ENCODE data around the gene PTPRM. TPM values are rescaled to one million over a fixed set of nuclear protein-coding genes. Genes with fewer than 3 reads are reported as not detected.

PTPRM gene
- total and polyA plus RNA-seq, 9 donors = 61.7 to 91.5 (median 66.4) TPM

DNA sequence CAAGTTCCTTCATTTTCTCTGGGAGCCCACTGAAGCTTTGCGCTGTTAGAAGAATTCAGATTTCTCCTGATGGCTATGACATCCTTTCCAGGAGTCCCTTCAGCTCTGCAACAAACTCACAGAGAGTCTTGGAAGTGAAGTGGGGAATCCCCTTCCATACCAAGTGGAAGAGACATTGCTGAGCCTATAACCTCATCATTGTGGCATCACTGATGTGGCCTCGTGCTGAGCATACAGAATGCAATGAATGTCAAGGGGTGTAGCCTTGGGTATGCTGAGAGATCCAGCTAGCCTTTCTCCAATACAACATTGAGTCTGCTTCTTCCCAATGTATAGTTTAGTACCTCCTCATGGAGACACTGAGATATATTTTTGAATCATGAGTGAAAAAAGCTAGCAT is 731.1 kb downstream of the PTPRM start:
- no peaks in the 10 kb centered on the region for H3K36me3 ChIP-seq (ENCODE audit: control insufficient read depth, insufficient read depth, low read length)
- H3K27me3 ChIP-seq (ENCODE audit: control insufficient read depth, insufficient read depth, low read length) = no peaks in the 10 kb centered on the region
- no peak overlapping the region for H3K4me3 ChIP-seq (ENCODE audit: low read length)
- no peaks in the 10 kb centered on the region for H3K9me3 ChIP-seq (replicated peaks; ENCODE audit: control insufficient read depth, low read depth, low read length)
- DNase-seq = no peak
- no CpG with 5 or more reads among the region's 2 CpGs for WGBS (ENCODE audit: insufficient coverage)
- H3K4me1 ChIP-seq (ENCODE audit: control insufficient read depth, insufficient read depth, low read length) = no peaks in the 10 kb centered on the region
- no peak overlapping the region for H3K27ac ChIP-seq (ENCODE audit: low read length)

DNA sequence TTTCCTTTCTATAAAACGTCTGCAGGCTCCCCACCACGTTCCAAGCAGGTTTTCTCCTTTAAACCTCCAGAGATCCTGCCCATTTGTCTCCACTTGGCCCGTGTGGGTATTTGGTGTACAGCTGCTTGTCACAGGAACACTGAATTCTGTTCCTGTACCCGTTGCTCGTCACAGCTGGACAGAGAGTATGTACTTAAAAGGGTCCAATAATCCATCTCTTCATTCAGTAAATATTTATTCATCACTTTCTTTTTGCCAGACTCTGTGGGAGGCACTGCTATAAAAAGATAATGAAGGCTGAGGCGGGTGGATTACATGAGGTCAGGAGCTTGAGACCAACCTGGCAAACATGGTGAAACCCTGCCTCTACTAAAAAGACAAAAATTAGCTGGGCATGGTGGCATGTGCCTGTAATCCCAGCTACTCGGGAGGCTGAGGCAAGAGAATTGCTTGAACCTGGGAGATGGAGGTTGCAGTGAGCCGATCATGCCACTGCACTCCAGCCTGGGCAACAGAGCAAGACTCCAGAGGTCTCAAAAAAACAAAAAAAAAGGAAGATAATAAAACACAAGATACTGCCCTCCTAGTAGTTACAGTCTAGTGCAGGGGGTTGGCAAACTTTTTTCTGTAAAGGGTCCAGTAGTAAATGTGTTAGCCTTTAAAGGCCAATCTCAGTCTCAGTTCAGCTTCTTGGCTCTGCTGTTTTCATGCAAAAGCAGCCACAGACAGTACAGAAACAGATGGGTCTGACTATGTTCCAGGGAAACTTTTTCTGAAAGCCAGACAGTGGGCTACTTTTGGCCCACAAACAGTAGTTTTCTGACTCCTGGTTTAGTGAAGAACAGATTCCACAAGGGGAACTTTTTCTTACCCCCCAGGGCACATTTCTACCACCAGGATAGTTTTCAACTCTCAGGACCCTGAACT is 732.2 kb downstream of the PTPRM start:
- Histone ChIP-seq H3K27me3 (ENCODE audit: control insufficient read depth, insufficient read depth, low read length) (no peaks in the 10 kb centered on the region), H3K4me3 (ENCODE audit: low read length) (no peak overlapping the region), H3K4me1 (ENCODE audit: control insufficient read depth, insufficient read depth, low read length) (no peaks in the 10 kb centered on the region), H3K9me3 (replicated peaks; ENCODE audit: control insufficient read depth, low read depth, low read length) (no peaks in the 10 kb centered on the region), H3K27ac (ENCODE audit: low read length) (no peak overlapping the region), H3K36me3 (ENCODE audit: control insufficient read depth, insufficient read depth, low read length) (no peaks in the 10 kb centered on the region)
- 64% methylated on average over 2 of the region's 8 CpGs for WGBS (ENCODE audit: insufficient coverage)
- DNase-seq = peak; percentile 56

DNA sequence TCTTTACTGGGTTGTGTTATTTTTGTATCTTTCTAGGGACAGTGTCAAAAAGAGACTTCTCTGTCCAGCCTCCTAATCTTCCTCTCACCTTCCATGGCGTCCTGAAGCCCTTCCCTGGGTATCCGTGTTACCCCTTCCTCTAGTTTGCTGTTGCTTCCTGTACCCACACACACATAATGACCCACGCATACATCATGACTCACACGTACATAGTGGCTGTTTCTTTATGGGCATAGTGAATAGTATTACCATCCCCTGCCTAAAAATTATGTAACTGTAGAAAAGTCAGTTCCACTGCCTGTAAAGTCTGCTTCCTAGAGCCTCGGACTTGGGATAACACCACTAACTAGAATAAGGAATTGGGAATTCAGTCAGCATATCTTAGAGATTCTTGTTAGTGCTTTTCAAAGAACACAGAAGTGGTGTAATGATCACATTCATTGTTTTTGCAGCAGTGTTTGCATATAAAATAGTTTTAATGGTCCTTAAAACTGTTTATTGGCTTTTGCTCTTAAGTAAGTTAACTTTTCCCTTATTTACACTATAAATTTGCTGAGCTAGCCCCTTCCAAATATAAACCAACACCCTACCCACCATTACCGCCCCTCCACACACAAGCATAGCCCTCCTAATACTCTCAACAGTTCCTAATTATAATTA is 733.8 kb downstream of the PTPRM start:
- WGBS (ENCODE audit: insufficient coverage) = 80% methylated on average over 3 of the region's 6 CpGs
- no peak for DNase-seq
- no peak overlapping the region for H3K4me3 ChIP-seq (ENCODE audit: low read length)

DNA sequence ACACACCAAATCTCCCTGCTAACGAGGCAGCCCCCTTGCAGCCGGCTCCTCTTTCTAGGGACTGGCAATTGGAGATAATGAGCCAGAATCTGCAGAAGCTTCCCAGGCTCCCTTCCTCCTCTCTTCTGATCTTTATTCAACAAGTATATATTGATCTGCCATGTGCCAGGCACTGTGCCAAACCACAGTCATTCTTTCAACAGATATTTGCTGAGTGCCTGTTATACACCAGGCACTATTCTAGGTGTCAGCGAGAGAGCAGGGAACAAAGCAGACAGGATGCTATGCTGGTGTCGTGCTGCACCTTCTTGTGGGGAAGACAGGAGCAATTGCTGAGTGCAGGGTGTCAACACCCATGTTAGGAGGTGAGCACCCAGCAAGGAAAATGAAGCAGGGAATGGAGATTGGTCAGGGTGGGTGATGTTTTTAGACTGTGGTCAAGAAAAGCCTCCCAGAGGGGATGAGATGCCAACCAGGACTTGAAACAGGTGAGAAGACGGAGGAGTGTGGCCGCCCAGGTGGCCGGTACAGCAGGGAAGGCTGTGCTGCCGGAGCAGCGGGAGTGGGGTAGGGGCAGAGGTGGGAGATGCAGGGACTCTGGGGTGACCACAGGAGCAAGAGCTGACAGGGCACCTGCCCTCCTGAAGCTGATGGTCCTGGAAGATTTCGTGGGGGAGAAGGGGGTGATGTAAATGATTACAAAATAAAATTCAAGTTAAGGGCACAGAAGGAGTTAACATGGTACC is 734.5 kb downstream of the PTPRM start:
- Histone ChIP-seq H3K4me1 (ENCODE audit: control insufficient read depth, insufficient read depth, low read length) (no peaks in the 10 kb centered on the region), H3K27ac (ENCODE audit: low read length) (no peak overlapping the region), H3K27me3 (ENCODE audit: control insufficient read depth, insufficient read depth, low read length) (no peaks in the 10 kb centered on the region), H3K4me3 (ENCODE audit: low read length) (no peak overlapping the region), H3K9me3 (replicated peaks; ENCODE audit: control insufficient read depth, low read depth, low read length) (no peaks in the 10 kb centered on the region), H3K36me3 (ENCODE audit: control insufficient read depth, insufficient read depth, low read length) (no peaks in the 10 kb centered on the region)
- DNase-seq = no peak
- WGBS (ENCODE audit: insufficient coverage) = 74% methylated on average over 10 of the region's 10 CpGs

More for the DNA sequence above, 733.8 kb downstream of the PTPRM start:
- H3K27me3 ChIP-seq (ENCODE audit: control insufficient read depth, insufficient read depth, low read length) = no peaks in the 10 kb centered on the region
- no peaks in the 10 kb centered on the region for H3K4me1 ChIP-seq (ENCODE audit: control insufficient read depth, insufficient read depth, low read length)
- no peaks in the 10 kb centered on the region for H3K36me3 ChIP-seq (ENCODE audit: control insufficient read depth, insufficient read depth, low read length)
- no peaks in the 10 kb centered on the region for H3K9me3 ChIP-seq (replicated peaks; ENCODE audit: control insufficient read depth, low read depth, low read length)
- H3K27ac ChIP-seq (ENCODE audit: low read length) = no peak overlapping the region

DNA sequence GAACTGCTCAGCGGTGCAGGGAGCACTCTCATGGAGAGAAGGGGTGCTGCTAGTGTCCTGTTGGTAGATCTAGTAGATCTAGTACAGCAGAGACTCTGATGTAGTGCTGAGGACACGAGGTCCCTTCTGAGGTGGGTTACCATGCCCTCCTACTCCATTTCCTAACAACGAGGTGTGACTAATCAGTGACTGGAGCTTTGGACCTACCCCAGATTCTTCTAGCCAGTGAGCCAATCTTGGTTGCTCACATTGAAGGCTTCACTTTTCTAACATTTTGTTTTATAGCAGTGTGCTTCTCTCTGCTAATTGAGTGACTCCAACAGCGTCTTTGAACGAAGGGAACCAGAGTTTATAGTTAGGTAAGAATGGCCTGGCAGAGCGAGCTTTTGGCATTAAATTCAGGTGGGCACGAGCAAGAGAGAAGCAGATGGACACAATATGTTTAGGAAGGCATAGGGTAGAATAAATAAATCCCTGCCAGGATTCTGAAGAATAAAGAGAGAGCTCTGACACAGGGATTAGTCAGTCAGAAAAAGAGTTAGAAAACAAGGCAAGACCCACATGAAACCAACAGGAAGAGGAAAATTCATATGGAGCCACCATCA is 736.1 kb downstream of the PTPRM start:
- no peaks in the 10 kb centered on the region for H3K4me1 ChIP-seq (ENCODE audit: control insufficient read depth, insufficient read depth, low read length)
- no peaks in the 10 kb centered on the region for H3K36me3 ChIP-seq (ENCODE audit: control insufficient read depth, insufficient read depth, low read length)
- no peaks in the 10 kb centered on the region for H3K27me3 ChIP-seq (ENCODE audit: control insufficient read depth, insufficient read depth, low read length)
- H3K9me3 ChIP-seq (replicated peaks; ENCODE audit: control insufficient read depth, low read depth, low read length) = no peaks in the 10 kb centered on the region
- no peak overlapping the region for H3K4me3 ChIP-seq (ENCODE audit: low read length)
- H3K27ac ChIP-seq (ENCODE audit: low read length) = no peak overlapping the region
- 91% methylated on average over 7 of the region's 7 CpGs for WGBS (ENCODE audit: insufficient coverage)
- DNase-seq = no peak

DNA sequence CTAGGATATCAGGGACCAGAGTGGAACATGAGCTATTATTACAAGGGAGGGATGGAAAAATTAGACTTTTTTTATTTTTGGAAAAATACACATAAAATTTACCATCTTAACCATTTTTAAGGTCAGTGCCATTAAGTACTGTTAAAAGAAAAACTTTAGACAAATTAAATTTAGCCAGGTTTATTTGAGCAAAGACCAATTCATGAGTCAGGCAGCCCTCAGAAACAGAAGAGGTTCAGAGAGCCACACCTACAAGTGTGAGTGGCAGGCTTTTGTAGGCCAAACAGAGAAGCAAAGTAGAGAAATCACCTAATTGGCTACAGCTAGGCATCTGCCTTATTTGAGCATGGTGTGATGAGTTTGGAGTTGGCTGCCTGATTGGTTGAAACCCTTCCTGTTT is 740.8 kb downstream of the PTPRM start:
- Histone ChIP-seq H3K4me3 (ENCODE audit: low read length) (no peak overlapping the region), H3K27me3 (ENCODE audit: control insufficient read depth, insufficient read depth, low read length) (no peaks in the 10 kb centered on the region), H3K4me1 (ENCODE audit: control insufficient read depth, insufficient read depth, low read length) (no peaks in the 10 kb centered on the region), H3K9me3 (replicated peaks; ENCODE audit: control insufficient read depth, low read depth, low read length) (no peaks in the 10 kb centered on the region), H3K27ac (ENCODE audit: low read length) (no peak overlapping the region), H3K36me3 (ENCODE audit: control insufficient read depth, insufficient read depth, low read length) (no peaks in the 10 kb centered on the region)
- DNase-seq = no peak

DNA sequence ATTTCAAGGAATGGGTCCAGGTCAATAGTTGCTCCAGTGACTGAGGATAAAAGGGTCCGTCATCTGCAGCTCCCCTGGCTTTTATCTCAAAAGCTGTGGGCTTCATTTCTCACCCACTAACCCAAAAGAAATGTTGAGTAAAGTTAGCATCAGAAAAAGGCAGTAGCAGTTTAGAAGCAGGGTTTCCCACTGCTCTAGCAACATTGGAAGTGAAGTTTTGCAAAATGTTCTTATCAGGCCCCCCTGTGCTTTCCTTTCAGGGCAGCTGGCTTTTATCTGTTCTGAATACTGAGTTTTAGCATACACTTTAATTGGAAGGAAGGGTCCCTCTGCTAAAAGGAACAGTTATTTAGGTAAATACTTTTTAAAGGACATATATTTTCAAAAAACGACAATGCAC is 745.9 kb downstream of the PTPRM start:
- no peak overlapping the region for H3K27ac ChIP-seq (ENCODE audit: low read length)
- H3K4me3 ChIP-seq (ENCODE audit: low read length) = no peak overlapping the region
- H3K9me3 ChIP-seq (replicated peaks; ENCODE audit: control insufficient read depth, low read depth, low read length) = no peaks in the 10 kb centered on the region
- DNase-seq = no peak
- H3K36me3 ChIP-seq (ENCODE audit: control insufficient read depth, insufficient read depth, low read length) = no peaks in the 10 kb centered on the region
- no peaks in the 10 kb centered on the region for H3K27me3 ChIP-seq (ENCODE audit: control insufficient read depth, insufficient read depth, low read length)
- H3K4me1 ChIP-seq (ENCODE audit: control insufficient read depth, insufficient read depth, low read length) = no peaks in the 10 kb centered on the region
- no CpG with 5 or more reads among the region's 2 CpGs for WGBS (ENCODE audit: insufficient coverage)

DNA sequence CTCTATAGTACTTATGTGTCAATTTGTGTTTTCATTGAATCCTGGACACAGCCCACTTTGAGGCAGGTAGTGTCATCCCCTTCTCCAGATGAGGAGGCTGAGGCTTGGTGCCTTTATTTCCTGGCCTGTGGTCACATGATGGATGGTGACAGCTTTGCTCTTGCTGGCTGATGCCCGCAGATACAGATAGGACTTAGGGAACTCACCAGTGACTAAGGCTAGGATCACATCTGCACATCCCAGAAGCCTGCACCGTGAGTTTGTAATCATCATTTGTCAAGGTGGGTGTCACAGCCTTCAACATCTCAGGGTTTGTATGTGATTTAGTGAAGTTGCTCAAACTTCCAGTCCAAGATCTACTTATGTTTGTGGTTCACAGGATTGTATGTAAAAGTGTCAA is 747.0 kb downstream of the PTPRM start:
- no peak for DNase-seq
- Histone ChIP-seq H3K36me3 (ENCODE audit: control insufficient read depth, insufficient read depth, low read length) (no peaks in the 10 kb centered on the region), H3K4me3 (ENCODE audit: low read length) (no peak overlapping the region), H3K27ac (ENCODE audit: low read length) (no peak overlapping the region), H3K4me1 (ENCODE audit: control insufficient read depth, insufficient read depth, low read length) (no peaks in the 10 kb centered on the region), H3K9me3 (replicated peaks; ENCODE audit: control insufficient read depth, low read depth, low read length) (no peaks in the 10 kb centered on the region), H3K27me3 (ENCODE audit: control insufficient read depth, insufficient read depth, low read length) (no peaks in the 10 kb centered on the region)
- WGBS (ENCODE audit: insufficient coverage) = 86% methylated on average over 2 of the region's 2 CpGs

DNA sequence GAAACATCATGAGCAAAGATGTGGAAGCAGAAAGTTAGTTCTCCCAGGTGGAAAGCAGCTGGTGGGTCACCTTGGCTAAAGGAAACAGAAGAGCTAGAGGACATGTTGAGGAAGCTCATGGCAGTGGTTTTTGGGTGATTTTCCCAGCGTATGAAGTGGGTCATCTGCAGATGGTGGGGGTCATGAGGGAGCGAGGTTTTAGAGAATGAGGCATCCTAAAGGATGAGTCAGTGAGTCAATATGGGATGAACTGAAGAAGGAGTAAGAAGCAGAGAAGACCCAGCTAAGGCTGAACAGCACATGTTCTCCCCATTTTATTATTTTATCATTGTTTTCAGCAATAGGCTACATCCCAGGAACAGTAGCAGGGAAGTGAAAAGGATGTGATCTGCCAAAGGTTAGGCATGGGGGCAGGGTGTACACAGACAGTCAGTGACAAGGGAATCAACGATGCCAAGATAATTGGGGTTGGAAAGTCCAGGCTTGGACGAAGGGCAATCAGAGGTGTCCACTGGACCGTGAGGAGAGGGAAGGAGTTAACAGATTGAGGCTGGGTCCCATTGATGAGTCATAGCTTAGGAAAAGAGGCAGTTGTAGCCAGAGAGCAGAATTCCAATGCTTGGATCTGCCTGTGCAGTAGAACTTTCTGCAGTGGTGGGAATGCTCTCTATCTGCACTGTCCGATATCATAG is 752.8 kb downstream of the PTPRM start:
- Histone ChIP-seq H3K4me1 (ENCODE audit: control insufficient read depth, insufficient read depth, low read length) (no peaks in the 10 kb centered on the region), H3K4me3 (ENCODE audit: low read length) (no peak overlapping the region), H3K36me3 (ENCODE audit: control insufficient read depth, insufficient read depth, low read length) (peaks cover 4% of the 10 kb centered on the region), H3K27me3 (ENCODE audit: control insufficient read depth, insufficient read depth, low read length) (no peaks in the 10 kb centered on the region), H3K9me3 (replicated peaks; ENCODE audit: control insufficient read depth, low read depth, low read length) (no peaks in the 10 kb centered on the region), H3K27ac (ENCODE audit: low read length) (no peak overlapping the region)
- DNase-seq = peak; percentile 46
- WGBS (ENCODE audit: insufficient coverage) = 77% methylated on average over 4 of the region's 6 CpGs

All from muscle of leg (tissue), 11 donors.